Keratinocyte (primary cell): ENCODE results near the gene YEATS4. TPM values are rescaled to one million over a fixed set of nuclear protein-coding genes. Genes with fewer than 3 reads are reported as not detected.
A peak's percentile ranks its signal among the peaks of the same experiment; 100 is the strongest.

Experiments
- DNase-seq: peaks from one replicate; pipeline ENCODE4 v3.0.0-alpha.2; 2011; ENCODE audit warnings: low read depth, missing footprints, low spot score
- FAIRE-seq: peaks from 2 replicates; lab custom pipeline; 2011; peaks lifted over from hg19 to GRCh38; lab: Jason Lieb, UNC
- H2AFZ ChIP-seq: 2 replicates; pipeline ENCODE4 v1.6.0; 2012; ENCODE audit warnings: low read length, control low read depth, inconsistent platforms; ENCODE audit not compliant: control insufficient read depth
- H3K27ac ChIP-seq: 2 replicates; pipeline ENCODE4 v1.5.1; 2011; ENCODE audit warnings: low read length; ENCODE audit not compliant: control insufficient read depth, insufficient read depth
- H3K27me3 ChIP-seq: 3 replicates; pipeline ENCODE4 v1.6.0; 2011; ENCODE audit warnings: low read length; ENCODE audit not compliant: control insufficient read depth, insufficient read depth; ENCODE audit errors: extremely low read depth
- H3K36me3 ChIP-seq, 2 experiments: 2 replicates in 1 of 2; 3 replicates in 1 of 2; pipeline ENCODE4 v1.5.1; 2011; ENCODE audit warnings: low read length in 2 of 2, mild to moderate bottlenecking in 1 of 2; ENCODE audit not compliant: control insufficient read depth in 2 of 2, insufficient read depth in 2 of 2; ENCODE audit errors: extremely low read depth in 1 of 2
- H3K4me1 ChIP-seq: 3 replicates; pipeline ENCODE4 v1.5.1; 2011; ENCODE audit warnings: low read length; ENCODE audit not compliant: control insufficient read depth, insufficient read depth; ENCODE audit errors: extremely low read depth
- H3K4me2 ChIP-seq: 3 replicates; pipeline ENCODE4 v1.6.0; 2011; ENCODE audit warnings: low read depth, low read length; ENCODE audit not compliant: control insufficient read depth, insufficient read depth; ENCODE audit errors: extremely low read depth
- H3K4me3 ChIP-seq, 3 experiments: fragments of 200-600 bp in 1 of 3; sonication (generic) in 1 of 3; 2 replicates in 2 of 3; 3 replicates in 1 of 3; pipeline ENCODE4 v1.5.1; 2011 to 2016; ENCODE audit warnings: low read length in 3 of 3, mild to moderate bottlenecking in 3 of 3, control low read depth in 2 of 3, inconsistent platforms in 1 of 3, low read depth in 1 of 3, mixed read lengths in 1 of 3, mixed run types in 1 of 3, moderate library complexity in 1 of 3; ENCODE audit not compliant: control insufficient read depth in 2 of 3, insufficient read depth in 2 of 3; ENCODE audit errors: extremely low read depth in 1 of 3
- H3K79me2 ChIP-seq: 2 replicates; pipeline ENCODE4 v1.6.0; 2012; ENCODE audit warnings: low read length; ENCODE audit not compliant: control insufficient read depth, insufficient read depth
- H3K9ac ChIP-seq: 3 replicates; pipeline ENCODE4 v1.6.0; 2011; ENCODE audit warnings: low read length; ENCODE audit not compliant: control insufficient read depth, insufficient read depth; ENCODE audit errors: extremely low read depth
- H3K9me1 ChIP-seq: 3 replicates; pipeline ENCODE4 v1.6.0; 2011; ENCODE audit warnings: low read length; ENCODE audit not compliant: control insufficient read depth, insufficient read depth; ENCODE audit errors: extremely low read depth
- H3K9me3 ChIP-seq: 2 replicates; pipeline ENCODE4 v1.5.1; 2012; ENCODE audit warnings: low read depth, low read length; ENCODE audit not compliant: control insufficient read depth
- H4K20me1 ChIP-seq: 3 replicates; pipeline ENCODE4 v1.6.0; 2011; ENCODE audit warnings: low read length; ENCODE audit not compliant: control insufficient read depth, insufficient read depth; ENCODE audit errors: extremely low read depth
- EZH2 ChIP-seq: IDR thresholded peaks from one replicate; pipeline ENCODE4 v1.6.1; 2012; ENCODE audit warnings: inconsistent platforms, mild to moderate bottlenecking, low read length, moderate library complexity
- dilution Hi-C: fragments of 300-500 bp; cut with MboI; formaldehyde crosslinking; loops from one replicate; pipeline ENCODE4 v1.7.0; 2020; ENCODE audit warnings: low sequenced_read_pairs; ENCODE audit not compliant: extremely low pct_ligation_motif_present
- polyA plus RNA-seq, 5 experiments: library from polyadenylated mRNA; depleted of rRNA in 3 of 5; stranded (reverse) in 3 of 5; stranded (forward) in 1 of 5; unstranded in 1 of 5; fragments of >200 nt; gene quantifications; 1 replicate in 1 of 5; 2 replicates in 3 of 5; 3 replicates in 1 of 5; pipeline versions ENCODE4 v1.2.1 to v1.2.3, GENCODE V29; 2011 to 2012; ENCODE audit warnings: missing spikeins in 2 of 5, low read depth in 1 of 5, low replicate concordance in 1 of 5
- TF ChIP-seq, protein P1 (sequence below), 3 experiments: IDR thresholded peaks in 1 of 3; conservative IDR thresholded peaks in 1 of 3; optimal IDR thresholded peaks in 1 of 3; 2 replicates in 2 of 3; 3 replicates in 1 of 3; pipeline versions ENCODE3 to v1.5.1; 2011; ENCODE audit warnings: low read length in 3 of 3, mild to moderate bottlenecking in 3 of 3, moderate library complexity in 2 of 3, control low read depth in 1 of 3, inconsistent platforms in 1 of 3; ENCODE audit not compliant: insufficient read depth in 2 of 3; ENCODE audit errors: extremely low read depth in 1 of 3

The YEATS4 gene
- polyA plus RNA-seq, 1 donor (not counting 4 experiments of a cell fraction or from before 2014, with no cell fraction given): 21.0 TPM

GRCh38 chr12:69388371-69388770 lies 28.8 kb downstream of the YEATS4 start:
- Histone ChIP-seq H3K9me1 (no peaks in the 10 kb centered on the region), H3K9me3 (no peaks in the 10 kb centered on the region), H3K27ac (no peak overlapping the region), H2AFZ (no peak overlapping the region), H3K4me2 (no peak overlapping the region), H4K20me1 (no peaks in the 10 kb centered on the region), H3K79me2 (no peaks in the 10 kb centered on the region), H3K4me3 (no peak overlapping the region), H3K36me3 (peaks cover 2 to 3% of the 10 kb centered on the region in 2 experiments), H3K9ac (no peak overlapping the region), H3K4me1 (peaks cover 11% of the 10 kb centered on the region), H3K27me3 (no peaks in the 10 kb centered on the region)
- FAIRE-seq (no peak), DNase-seq (no peak)
- dilution Hi-C loops: no loop called here
- TF ChIP-seq EZH2: no peak
- TF ChIP-seq, protein P1, sequence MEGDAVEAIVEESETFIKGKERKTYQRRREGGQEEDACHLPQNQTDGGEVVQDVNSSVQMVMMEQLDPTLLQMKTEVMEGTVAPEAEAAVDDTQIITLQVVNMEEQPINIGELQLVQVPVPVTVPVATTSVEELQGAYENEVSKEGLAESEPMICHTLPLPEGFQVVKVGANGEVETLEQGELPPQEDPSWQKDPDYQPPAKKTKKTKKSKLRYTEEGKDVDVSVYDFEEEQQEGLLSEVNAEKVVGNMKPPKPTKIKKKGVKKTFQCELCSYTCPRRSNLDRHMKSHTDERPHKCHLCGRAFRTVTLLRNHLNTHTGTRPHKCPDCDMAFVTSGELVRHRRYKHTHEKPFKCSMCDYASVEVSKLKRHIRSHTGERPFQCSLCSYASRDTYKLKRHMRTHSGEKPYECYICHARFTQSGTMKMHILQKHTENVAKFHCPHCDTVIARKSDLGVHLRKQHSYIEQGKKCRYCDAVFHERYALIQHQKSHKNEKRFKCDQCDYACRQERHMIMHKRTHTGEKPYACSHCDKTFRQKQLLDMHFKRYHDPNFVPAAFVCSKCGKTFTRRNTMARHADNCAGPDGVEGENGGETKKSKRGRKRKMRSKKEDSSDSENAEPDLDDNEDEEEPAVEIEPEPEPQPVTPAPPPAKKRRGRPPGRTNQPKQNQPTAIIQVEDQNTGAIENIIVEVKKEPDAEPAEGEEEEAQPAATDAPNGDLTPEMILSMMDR (optimal IDR thresholded peaks at IDR 0.05 in 1 of 3, IDR thresholded peaks at IDR 0.05 in 1 of 3, conservative IDR thresholded peaks at IDR 0.05 in 1 of 3; ENCODE audit: extremely low read depth in 1 of 3, insufficient read depth in 2 of 3, low read length in 3 of 3): peak in 2 of 3 experiments; percentile 39 to 45

- no peak overlapping the region for H3K9ac ChIP-seq
- peaks cover 7% of the 10 kb centered on the region for H3K4me1 ChIP-seq
- no peaks in the 10 kb centered on the region for H4K20me1 ChIP-seq
- dilution Hi-C loops: no loop called here
- H3K4me2 ChIP-seq: no peak overlapping the region
- H2AFZ ChIP-seq: no peak overlapping the region
- peaks cover 2 to 3% of the 10 kb centered on the region in 2 experiments for H3K36me3 ChIP-seq
- FAIRE-seq: no peak
- H3K9me3 ChIP-seq: no peaks in the 10 kb centered on the region
- H3K9me1 ChIP-seq: no peaks in the 10 kb centered on the region
- H3K79me2 ChIP-seq: no peaks in the 10 kb centered on the region
- H3K27ac ChIP-seq: no peak overlapping the region
- no peak overlapping the region for H3K4me3 ChIP-seq
- H3K27me3 ChIP-seq: no peaks in the 10 kb centered on the region
- TF ChIP-seq, protein P1 (optimal IDR thresholded peaks at IDR 0.05 in 1 of 3, IDR thresholded peaks at IDR 0.05 in 1 of 3, conservative IDR thresholded peaks at IDR 0.05 in 1 of 3; ENCODE audit: extremely low read depth in 1 of 3, insufficient read depth in 2 of 3, low read length in 3 of 3): no peak
- no peak for TF ChIP-seq EZH2
- DNase-seq: no peak
These were observed 30.3 kb downstream of the YEATS4 start for GRCh38 chr12:69389831-69390230.
